Breast epithelium (tissue), 3 donors: ENCODE data around the gene ZBTB40.

Source experiments
- POLR2AphosphoS5 ChIP-seq, 3 donors: sonication (generic); formaldehyde crosslinking; IDR thresholded peaks; one replicate each; pipeline ENCODE4 v1.6.1; 2017; ENCODE audit warnings: antibody characterized with exemption in 3 of 3
- TF ChIP-seq, protein P1 (sequence below), 3 donors: fragments of 450-650 bp; IDR thresholded peaks; one replicate each; pipeline ENCODE4 v1.5.1; 2016 to 2017; ENCODE audit warnings: antibody characterized with exemption in 3 of 3, mild to moderate bottlenecking in 3 of 3, moderate library complexity in 3 of 3

- TF ChIP-seq POLR2AphosphoS5 (IDR thresholded peaks at IDR 0.05) = no peak
- TF ChIP-seq, protein P1, sequence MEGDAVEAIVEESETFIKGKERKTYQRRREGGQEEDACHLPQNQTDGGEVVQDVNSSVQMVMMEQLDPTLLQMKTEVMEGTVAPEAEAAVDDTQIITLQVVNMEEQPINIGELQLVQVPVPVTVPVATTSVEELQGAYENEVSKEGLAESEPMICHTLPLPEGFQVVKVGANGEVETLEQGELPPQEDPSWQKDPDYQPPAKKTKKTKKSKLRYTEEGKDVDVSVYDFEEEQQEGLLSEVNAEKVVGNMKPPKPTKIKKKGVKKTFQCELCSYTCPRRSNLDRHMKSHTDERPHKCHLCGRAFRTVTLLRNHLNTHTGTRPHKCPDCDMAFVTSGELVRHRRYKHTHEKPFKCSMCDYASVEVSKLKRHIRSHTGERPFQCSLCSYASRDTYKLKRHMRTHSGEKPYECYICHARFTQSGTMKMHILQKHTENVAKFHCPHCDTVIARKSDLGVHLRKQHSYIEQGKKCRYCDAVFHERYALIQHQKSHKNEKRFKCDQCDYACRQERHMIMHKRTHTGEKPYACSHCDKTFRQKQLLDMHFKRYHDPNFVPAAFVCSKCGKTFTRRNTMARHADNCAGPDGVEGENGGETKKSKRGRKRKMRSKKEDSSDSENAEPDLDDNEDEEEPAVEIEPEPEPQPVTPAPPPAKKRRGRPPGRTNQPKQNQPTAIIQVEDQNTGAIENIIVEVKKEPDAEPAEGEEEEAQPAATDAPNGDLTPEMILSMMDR (IDR thresholded peaks at IDR 0.05) = no peak
These were observed 102.4 kb downstream of the ZBTB40 start for GRCh38 chr1:22553991-22554522.
